K562 (cell line): Measurements from ENCODE around the gene ITGB2. TPM values are rescaled to one million over a fixed set of nuclear protein-coding genes. Genes with fewer than 3 reads are reported as not detected.
A peak's percentile ranks its signal among the peaks of the same experiment; 100 is the strongest.

Experiments
- EGR1 ChIP-seq: fragments of 450-650 bp; conservative IDR thresholded peaks from 2 replicates; pipeline ENCODE4 v1.6.1; 2017; ENCODE audit warnings: mild to moderate bottlenecking
- KLF13 ChIP-seq: fragments of 450-650 bp; IDR thresholded peaks from 2 replicates; pipeline ENCODE4 v1.6.1; 2016; ENCODE audit warnings: missing genetic modification characterization, low read depth, mild to moderate bottlenecking, missing compliant biosample characterization, moderate library complexity, borderline replicate concordance
- PRDM10 ChIP-seq: fragments of 450-650 bp; IDR thresholded peaks from 2 replicates; pipeline ENCODE4 v1.6.1; 2018; ENCODE audit not compliant: partially characterized antibody
- SNAPC5 ChIP-seq: fragments of 250-450 bp; sonication (Bioruptor Pico); IDR thresholded peaks from 2 replicates; pipeline ENCODE4 v1.8.0; 2021; ENCODE audit warnings: moderate library complexity, mild to moderate bottlenecking, inconsistent platforms
- SPI1 ChIP-seq: IDR thresholded peaks from 2 replicates; pipeline ENCODE4 v1.6.1; 2011; ENCODE audit warnings: low read depth, low read length, control low read depth, borderline replicate concordance
- TAF1 ChIP-seq: IDR thresholded peaks from 2 replicates; pipeline ENCODE4 v1.6.1; 2011; ENCODE audit warnings: mild to moderate bottlenecking, low read length, moderate library complexity; ENCODE audit not compliant: insufficient read depth, control insufficient read depth, severe bottlenecking; ENCODE audit errors: extremely low read depth
- ZNF384 ChIP-seq: IDR thresholded peaks from 2 replicates; pipeline ENCODE4 v1.6.1; 2012; ENCODE audit warnings: low read depth, low read length, improper control_type of control experiment
- polyA plus RNA-seq, 8 experiments: library from polyadenylated mRNA; depleted of rRNA in 4 of 8; stranded (reverse) in 5 of 8; unstranded in 3 of 8; fragments of >200 nt; fragmentation: Nextera tagmentation in 2 of 8; fragmentation: Illumina TruSeq in 1 of 8; extraction: Ambion mirVana in 2 of 8; extraction: Trizol in 1 of 8; gene quantifications; 2 replicates each; pipeline versions ENCODE4 v1.2.1 to v1.2.3, GENCODE V29; 2011 to 2014; ENCODE audit warnings: inconsistent platforms in 1 of 8, missing spikeins in 1 of 8
- total RNA-seq, 7 experiments: library from RNA; depleted of rRNA in 6 of 7; stranded (reverse); fragments of >200 nt in 6 of 7; fragmentation: Illumina TruSeq in 2 of 7; extraction: Trizol in 2 of 7; gene quantifications; 2 replicates each; pipeline versions ENCODE4 v1.2.1 to v1.2.3, GENCODE V29; 2011 to 2021; ENCODE audit warnings: low replicate concordance in 1 of 7
- TF ChIP-seq, protein P1 (sequence below): fragments of 200-800 bp; sonication (Bioruptor generic); IDR thresholded peaks from 2 replicates; pipeline ENCODE4 v1.6.1; 2017; ENCODE audit warnings: missing genetic modification characterization, missing compliant biosample characterization
- TF ChIP-seq, protein P2 (sequence below): fragments of 150-350 bp; IDR thresholded peaks from 2 replicates; pipeline ENCODE4 v1.6.1; 2014; ENCODE audit warnings: low read depth, mild to moderate bottlenecking, low read length, borderline replicate concordance

The ITGB2 gene
- total and polyA plus RNA-seq, 9 of the 15 experiments (the other 6 are each of a cell fraction or from before 2014, with no cell fraction given) = 0.07 to 1.3 (median 0.51) TPM; not detected in 2

DNA sequence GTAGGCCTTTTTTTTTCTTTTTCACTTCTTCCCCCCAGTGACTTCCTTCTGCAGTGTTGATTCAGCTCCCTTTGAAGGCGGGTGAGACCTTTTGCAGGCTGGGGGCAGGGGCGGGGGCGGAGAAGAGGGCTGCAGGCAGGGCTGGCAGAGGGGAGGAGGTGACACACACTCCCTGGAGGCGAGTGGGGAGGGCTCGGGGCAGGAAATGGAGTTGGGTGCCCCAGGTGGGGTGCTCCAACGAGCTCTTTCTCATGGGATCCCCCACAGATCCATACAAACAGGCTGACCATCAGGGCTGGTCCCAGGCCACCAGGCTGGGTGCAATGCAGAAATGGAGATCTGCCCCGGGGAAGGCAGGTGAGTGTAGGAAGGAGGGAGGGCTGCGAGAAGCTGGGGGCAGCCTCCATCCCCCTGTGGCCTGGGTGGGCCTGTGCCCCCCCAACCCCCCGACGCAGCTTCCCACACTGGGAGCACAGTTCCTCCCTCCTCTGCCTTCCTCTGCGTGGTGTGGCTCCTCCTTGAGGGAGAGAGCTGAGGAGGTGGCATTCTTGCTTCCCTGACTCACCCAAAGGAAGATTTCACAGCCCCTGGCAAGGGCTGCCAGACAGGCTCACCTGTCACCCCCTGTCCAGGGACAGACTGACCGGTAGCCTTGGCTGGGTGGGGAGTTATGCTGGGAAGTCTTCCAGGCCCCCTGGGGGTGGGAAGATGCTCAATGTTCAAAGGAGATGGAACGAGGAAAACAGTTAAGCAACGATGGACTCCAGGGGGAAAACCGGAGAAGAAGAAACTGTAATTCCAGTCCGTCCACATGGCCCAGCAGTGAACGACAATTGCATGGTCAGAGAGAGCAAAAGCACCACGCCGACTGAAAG is 7.1 kb upstream of the ITGB2 start (continued):
- TF ChIP-seq PRDM10 = peak; percentile 22
- TF ChIP-seq EGR1 = peak; percentile 97
- TF ChIP-seq ZNF384 = peak; percentile 80
- TF ChIP-seq, protein P1, sequence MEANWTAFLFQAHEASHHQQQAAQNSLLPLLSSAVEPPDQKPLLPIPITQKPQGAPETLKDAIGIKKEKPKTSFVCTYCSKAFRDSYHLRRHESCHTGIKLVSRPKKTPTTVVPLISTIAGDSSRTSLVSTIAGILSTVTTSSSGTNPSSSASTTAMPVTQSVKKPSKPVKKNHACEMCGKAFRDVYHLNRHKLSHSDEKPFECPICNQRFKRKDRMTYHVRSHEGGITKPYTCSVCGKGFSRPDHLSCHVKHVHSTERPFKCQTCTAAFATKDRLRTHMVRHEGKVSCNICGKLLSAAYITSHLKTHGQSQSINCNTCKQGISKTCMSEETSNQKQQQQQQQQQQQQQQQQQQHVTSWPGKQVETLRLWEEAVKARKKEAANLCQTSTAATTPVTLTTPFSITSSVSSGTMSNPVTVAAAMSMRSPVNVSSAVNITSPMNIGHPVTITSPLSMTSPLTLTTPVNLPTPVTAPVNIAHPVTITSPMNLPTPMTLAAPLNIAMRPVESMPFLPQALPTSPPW (CRISPR knock-in tag) = peak; percentile 49; the same call in 1 of the 2 replicates
- 0 out of 2 replicates have a peak, but pooled peaks have one; percentile 32 for TF ChIP-seq SPI1
- TF ChIP-seq SNAPC5 (CRISPR knock-in tag) = no peak
- TF ChIP-seq KLF13 (tag) = no peak
- TF ChIP-seq, protein P2, sequence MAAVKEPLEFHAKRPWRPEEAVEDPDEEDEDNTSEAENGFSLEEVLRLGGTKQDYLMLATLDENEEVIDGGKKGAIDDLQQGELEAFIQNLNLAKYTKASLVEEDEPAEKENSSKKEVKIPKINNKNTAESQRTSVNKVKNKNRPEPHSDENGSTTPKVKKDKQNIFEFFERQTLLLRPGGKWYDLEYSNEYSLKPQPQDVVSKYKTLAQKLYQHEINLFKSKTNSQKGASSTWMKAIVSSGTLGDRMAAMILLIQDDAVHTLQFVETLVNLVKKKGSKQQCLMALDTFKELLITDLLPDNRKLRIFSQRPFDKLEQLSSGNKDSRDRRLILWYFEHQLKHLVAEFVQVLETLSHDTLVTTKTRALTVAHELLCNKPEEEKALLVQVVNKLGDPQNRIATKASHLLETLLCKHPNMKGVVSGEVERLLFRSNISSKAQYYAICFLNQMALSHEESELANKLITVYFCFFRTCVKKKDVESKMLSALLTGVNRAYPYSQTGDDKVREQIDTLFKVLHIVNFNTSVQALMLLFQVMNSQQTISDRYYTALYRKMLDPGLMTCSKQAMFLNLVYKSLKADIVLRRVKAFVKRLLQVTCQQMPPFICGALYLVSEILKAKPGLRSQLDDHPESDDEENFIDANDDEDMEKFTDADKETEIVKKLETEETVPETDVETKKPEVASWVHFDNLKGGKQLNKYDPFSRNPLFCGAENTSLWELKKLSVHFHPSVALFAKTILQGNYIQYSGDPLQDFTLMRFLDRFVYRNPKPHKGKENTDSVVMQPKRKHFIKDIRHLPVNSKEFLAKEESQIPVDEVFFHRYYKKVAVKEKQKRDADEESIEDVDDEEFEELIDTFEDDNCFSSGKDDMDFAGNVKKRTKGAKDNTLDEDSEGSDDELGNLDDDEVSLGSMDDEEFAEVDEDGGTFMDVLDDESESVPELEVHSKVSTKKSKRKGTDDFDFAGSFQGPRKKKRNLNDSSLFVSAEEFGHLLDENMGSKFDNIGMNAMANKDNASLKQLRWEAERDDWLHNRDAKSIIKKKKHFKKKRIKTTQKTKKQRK = no peak
- TF ChIP-seq TAF1 = no peak
